ENCODE measurements around the gene YJEFN3.

The YJEFN3 gene

DNA sequence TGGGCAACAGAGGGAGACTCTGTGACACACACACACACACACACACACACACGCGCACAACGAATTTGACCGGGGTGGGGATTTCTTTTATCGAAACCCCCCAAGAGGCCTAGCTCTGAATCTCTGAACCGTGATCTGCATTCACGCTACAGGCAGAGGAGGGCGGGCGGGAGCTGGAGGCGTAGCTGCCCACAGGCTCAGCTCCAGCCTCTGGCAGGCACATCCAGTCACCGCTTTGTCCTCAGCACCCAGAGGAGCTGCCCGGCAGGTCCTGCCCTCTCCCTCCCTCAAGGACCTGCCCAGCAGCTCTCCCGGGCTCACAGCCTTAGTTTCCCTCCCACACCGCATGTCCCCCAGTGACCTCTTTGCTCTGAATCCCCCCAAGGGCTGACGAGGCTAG lies 29.3 kb downstream of the YJEFN3 start:
- DNase-seq = no peak

DNA sequence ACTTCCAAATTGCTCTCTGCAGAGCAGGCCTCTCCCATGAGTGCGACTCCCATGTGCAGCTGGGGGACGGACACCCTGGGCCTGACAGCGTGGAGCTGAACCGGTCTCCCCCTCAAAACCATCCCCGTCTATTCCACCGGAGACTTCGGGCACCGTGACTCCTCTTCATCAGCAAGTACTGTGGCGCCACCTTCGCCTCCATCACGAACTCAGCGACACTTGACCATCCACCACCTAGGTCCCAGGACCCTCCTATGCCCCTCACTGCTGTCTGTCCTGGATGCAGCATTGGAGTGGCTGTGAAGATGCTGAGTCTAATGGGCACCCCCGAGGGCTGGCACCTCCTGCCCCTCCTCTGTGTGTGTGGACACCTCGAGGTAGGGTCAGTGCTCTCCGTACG lies 29.9 kb downstream of the YJEFN3 start:
- DNase-seq = no peak

DNA sequence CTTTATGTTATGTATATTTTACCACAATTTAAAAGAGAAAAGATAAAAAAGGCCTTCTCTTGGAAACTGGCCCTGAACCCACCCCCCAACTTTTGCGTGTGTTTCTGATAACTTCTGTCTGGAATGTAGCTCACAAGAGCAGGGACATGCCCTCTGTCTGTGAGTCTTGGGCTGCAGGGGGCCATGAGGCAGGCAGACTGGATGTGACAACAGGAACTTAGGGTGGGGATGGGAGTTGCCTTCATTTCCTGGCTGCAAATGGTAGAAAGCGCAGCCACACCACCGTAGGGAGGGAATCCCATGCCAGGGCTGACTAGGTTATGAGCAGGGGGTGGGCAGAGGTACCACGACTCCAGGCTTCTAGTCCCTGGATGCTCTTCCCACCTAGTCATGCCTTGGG lies 31.2 kb downstream of the YJEFN3 start:
- no peak for DNase-seq

DNA sequence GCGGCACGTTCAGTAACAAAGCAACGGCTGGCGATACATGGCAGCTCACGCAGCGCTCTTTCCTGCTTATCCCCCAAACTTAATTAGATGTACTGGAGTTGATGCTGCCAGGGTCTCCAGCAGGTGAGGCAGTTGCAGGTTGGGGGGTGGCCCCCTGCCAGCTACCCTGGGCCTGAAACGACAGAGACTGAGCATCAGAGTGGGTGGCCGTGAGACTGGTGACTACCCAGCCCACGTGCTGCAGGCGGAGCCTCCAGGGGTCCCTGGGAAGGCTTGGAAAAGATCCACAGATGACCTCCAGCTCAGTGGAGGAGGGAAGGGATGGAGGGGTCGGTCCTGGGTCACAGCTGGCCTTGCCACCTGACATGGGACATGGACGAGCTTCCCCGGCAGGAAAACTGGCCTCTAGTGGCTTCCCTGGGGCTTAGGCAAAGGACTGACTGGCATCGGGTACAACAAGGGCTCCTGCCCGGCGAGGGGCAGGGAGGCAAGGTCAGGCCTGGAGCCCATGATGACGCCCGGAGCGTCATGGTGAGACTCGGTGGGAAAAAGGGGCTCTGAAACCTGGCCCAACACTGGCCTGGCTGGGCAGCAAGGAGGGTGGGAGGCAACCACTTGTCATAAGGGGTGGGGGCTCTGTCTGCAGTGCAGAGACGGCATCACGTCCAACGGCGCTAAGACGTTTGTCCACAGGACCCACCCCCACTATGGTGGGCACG lies 33.4 kb downstream of the YJEFN3 start:
- no peak for DNase-seq

DNA sequence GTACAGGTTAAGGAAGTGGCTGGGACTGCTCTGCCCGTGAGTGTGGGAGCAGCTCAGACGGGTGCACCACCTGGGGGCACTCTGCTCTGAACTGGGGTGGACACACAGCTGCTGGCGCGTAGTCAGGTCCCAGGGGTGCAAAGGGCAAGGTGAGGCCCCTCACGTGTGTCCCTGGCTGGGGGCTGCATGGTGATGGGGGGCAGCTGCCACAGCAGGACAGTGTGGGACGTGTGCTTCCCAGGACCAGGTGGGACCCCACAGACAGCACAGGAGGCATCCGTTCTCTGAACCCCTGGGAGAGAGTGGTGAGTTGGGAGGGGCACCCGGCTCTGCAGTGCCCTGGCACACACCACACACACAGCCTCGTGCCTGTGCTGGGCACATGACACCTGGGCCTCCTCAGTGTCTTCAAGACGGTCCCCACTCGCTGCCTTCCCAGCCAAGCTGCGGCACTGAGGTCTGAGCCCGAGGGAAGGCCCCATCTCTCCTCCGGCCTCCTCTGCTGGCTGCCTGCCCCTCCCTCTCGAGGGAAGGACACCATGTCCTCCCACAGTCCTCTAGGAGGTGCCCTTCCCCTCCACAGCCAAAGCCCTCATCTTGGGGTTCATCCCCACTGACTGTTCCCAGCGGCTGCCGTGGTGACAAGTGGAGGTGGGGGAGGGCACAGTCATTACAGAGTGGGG lies 34.1 kb downstream of the YJEFN3 start:
- DNase-seq = no peak

DNA sequence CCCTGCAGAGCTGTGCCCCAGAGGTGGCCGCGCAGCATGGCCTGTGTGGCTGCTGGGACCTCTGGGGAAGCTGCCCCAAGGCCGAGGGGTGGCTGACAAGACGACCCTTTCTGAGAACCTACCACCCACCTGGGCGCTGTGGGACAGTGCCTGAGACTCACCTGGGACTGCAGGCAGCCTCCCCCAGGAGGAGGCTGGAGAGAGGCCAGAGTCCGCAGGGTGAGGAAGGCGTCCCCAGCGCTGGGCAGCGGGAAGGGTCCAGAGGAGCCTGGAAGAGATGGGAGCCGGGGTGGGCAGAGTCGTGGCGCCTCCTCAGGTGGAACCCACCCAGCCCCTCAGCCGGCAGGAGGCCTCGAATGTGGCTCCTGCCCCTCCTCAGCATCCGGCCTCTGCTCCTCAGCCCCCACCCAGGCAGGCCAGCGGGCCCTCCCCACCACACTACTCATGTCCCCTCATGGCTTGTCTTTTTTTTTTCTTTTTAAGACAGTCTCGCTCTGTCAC lies 34.7 kb downstream of the YJEFN3 start:
- DNase-seq = no peak

DNA sequence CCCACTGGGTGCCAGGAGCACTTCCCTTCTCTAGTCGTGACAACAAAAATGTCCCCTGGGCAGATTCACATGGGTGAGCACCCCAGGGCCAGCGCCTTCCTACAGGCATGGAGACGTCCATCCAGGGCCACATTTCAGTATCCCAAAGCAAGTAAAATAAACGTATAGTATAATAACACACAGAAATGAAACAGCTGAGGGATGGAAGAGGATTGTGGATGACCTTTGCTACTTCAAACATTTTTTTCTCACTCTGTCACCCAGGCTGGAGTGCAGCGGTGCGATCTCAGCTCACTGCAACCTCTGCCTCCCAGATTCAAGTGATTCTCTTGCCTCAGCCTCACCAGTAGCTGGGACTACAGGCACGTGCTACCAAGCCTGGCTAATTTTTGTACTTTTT lies 37.6 kb downstream of the YJEFN3 start:
- no peak for DNase-seq

DNA sequence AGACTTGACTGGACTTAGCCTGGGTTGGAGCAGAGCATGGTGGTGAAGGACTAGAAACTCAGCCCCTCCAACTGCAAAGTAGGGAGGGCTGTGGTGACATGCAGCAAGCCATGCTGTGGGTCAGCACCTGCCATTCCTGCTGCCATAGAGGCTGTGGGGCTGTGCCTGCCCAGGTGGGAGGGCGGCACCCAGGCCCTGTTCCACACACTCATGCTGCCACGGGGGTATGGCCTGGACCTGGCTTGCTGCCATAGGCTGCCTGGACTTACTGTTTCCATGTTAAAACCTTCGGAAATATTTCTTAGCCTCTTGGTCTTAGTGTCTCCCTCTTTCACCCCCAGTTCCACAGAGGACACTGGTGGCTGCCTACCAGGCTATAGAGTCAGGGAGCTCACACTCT lies 38.7 kb downstream of the YJEFN3 start:
- DNase-seq = no peak

DNA sequence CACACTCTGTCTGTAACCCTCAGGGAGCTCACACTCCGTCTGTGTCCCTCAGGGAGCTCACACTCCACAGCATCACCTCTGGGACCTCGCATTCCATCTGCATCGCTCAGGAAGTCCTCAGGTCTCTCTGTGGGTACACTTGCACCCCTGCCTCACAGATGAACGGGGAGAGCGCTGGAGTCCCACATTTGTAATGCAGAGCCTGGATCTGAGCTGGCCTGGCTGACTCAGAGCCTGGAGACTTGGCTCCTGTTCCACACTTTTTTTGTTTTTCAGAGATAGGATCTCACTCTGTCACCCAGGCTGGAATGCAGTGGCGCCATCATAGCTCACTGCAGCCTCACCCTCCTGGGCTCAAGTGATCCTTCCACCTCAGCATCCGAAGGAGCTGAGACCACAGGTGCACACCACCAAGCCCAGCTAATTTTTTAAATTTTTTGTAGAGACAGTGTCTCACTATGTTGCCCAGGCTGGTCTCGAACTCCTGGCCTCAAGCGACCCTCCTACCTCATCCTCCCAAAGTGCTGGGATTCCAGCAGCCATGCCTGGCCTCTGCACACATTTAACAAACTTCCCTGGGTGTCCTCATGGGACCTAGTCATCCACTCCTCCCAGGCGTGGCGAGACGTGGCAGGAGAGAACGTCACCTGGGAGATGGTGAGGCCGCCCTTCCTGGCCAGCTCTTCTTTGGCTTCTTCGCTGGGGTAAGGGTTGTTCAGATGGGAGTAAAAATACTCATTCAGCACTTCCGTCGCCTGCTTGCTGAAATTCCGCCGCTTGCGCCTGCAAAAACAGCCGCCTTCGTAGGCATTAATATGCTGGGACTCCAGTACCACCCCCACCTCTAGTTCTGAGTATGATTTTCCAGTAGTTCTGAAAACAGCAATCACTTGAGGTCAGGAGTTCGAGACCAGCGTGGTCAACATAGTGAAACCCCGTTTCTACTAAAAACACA lies 40.4 kb downstream of the YJEFN3 start:
- DNase-seq = no peak

DNA sequence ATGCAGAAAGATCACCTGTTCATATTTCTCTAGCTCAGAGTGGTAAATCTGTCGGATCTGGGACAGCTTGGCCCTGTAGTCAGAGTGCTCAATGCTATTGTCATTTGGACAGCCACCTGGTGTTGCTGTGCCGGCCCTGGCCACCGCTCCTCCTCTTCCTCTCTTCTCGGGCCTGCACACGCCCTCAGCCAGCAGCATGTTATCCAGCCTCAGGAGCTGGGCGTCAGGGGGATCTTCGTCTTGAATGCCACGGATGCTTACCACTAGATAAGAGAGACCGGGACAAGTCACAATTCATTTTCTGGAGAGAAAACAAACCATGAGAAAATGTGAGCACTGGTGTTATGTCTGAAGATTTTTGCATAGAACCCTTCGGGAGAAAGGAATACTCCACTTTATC lies 41.9 kb downstream of the YJEFN3 start:
- no peak for DNase-seq

DNA sequence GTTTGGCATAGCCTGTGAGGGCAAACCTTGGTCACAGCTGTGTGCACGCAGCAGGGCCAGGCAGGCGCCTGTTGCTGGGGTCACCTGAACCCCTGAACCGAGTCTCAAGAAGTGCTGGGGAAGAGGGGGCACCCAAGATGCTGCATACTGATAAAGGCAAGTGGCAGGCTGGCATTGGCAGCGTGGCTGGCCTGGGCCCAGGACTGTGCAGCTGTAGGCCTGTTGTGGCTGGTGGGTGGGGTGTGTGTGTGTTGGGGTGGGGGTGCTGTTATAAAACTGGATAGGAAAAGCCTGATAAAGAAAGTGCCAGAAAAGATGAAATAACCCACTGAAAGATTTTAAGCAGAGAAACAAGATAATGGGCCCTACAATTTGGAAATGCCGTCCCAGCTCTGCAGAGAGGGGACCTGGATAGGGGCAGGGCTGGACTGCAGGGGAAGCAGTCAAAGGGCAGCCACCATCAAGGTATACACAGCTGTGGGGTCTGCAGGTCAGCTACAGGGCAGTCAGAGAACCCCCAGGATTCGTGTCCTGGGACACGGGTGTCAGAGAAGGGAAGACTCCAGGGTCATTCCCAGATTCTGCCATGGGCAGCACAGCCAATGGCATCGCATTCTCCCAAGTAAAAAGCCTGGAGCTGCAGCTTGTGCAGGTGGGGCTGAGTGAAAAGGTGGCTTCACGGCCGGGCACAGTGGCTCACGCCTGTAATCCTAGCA lies 42.5 kb downstream of the YJEFN3 start:
- DNase-seq = no peak

DNA sequence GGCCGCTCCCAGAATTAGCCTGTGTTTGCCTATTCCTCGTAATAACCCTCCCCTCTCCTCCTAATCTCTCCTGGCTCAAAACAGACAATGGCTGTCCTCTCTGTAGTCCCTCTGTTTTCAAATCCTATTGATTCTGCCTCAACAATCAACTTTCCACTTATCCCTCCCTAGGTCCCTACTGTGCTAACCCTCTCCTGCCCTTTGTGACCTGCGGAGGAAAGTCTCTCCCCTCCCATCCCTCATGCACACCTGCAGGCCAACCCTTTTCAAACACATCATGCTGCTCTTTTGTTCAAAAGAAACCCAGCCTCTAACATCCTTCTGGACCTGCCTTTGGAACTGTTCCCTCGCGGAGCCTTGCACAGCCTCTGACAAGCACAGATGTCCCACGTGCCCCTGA lies 46.7 kb downstream of the YJEFN3 start:
- no peak for DNase-seq

DNA sequence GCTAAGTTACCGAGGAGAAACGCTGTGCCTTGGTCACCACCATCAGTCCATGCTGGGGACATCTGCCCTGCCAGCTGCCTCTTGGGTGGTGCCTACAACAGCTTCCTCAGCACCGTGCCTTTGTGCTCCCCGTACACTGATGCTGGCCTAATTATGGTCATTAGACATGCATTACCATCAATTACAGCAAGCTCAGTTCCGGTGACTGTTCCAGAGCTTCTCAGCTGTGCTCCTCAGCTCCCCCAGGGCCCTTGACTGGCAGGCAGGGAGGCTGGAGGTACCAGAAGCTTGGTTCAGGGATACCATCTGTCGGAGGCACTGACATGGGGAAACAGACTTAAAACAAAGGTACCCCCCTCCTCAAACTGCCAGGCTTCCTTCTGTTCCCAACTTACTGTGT lies 49.5 kb downstream of the YJEFN3 start:
- no peak for DNase-seq

DNA sequence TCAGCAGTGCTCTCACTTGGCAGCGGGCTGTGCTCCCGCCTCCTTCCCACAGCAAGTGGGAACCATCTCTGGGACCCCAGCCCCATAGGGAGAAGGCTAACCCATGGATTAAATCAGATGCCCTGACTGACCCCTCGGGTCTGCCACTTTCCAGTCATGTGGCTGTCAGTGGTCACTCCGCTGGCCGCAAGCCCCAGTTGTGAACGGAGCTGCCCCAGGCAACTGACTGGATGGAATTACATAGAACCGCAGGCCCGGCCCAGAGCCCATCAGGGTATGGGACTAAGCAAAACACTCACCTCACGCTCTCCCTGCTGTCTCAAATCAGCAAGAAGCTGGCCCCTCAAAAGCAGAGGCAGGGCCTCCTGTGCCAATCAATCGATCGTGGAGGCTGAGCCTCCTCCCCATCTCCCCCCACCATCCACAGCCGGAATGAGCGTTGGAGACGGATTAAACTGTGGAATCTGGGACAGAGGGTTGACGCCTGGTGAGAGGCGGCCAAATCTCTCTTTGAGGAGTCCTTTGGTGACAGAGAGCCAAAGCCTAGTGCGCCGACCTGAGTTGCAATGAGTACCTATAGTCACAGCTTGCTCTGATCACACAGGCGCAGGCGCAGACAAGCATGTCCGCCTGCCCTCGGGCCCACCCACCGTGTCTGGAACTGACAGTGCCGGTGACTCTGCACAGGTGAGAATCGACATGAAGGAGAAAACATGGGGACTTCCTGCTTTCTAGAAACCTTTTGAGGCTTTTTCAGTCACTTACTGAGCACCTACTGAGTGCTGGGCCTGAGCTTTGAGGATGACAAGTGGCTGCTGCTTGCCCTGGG lies 51.0 kb downstream of the YJEFN3 start:
- no peak for DNase-seq

DNA sequence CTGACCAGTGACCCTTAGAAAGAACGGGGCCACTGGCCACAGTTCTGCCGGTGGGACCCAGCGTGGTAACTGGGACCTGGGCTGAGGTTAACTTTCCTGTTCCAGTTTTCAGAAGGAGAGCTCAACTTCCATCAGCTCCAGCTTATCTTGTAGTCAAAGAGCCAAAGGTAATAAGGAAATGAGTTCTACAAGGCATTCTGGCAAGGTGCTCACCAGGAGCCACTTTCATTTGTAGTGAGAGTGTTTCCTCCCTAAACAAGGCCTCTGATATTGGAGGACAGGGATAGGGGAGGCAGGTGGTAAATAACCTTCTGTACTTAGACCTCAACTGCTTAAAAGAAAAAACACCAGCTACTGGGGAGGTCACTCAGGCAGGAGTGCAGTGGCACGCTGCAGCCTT lies 51.7 kb downstream of the YJEFN3 start:
- DNase-seq = no peak

DNA sequence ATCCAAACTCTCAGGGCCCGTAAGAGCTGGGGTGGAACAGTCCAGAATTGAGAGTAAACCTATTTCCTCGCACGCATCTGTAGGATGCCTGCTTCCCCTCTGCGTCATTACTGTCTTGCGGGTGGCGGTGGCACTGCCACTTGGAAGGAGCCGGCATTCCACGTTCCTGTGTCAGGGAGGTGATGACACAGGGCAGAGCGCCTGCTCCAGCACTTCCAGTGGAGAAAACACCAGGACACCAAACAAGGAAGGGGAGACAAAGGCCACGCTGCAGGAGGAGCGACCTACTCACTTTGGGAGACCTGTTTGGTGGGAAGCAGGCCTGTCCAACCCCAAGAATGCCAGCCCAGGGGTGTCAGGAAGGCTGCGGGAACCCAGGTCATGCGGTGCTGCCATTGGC lies 52.7 kb downstream of the YJEFN3 start:
- no peak for DNase-seq

DNA sequence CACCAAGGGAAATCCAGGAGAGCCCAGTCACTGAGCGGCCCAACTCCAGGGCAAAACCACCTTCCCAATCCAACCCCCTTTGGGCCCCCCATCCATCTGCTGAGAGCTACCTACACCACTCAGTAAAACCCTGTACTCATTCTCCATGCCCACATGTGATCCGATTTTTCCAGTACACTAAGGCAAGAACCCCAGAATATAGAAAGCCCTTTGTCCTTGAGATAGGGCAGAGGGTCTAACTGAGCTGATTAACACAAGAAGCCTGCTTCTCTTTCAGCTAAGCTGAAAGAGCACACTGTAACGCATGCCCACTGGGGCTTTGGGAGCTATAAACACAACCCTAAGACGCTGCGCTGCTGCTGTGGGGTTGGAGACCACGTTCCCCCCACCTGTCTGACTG lies 53.8 kb downstream of the YJEFN3 start:
- no peak for DNase-seq

DNA sequence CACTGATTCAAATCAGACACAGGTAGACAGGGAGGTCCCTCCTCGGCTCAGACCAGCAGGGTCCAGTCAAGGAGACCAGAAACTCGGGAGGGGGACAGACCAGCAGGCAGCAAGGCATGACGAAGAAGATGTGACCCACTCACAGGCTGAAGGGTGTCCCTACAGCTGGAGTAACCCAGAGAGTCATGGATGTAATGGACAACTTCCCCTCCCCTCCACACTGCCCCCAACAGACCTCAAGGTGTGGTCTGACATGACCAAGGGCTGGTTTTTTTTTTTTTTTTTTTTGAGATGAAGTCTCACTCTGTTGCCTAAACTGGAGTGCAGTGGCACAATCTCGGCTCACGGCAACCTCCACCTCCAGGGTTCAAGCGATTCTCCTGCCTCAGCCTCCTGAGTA lies 55.6 kb downstream of the YJEFN3 start:
- DNase-seq = no peak
